Measurements from ENCODE around the gene GNE. TPM values are rescaled to one million over a fixed set of nuclear protein-coding genes. Genes with fewer than 3 reads are reported as not detected.
A peak's percentile ranks its signal among the peaks of the same experiment; 100 is the strongest.

GNE gene
- total and polyA plus RNA-seq, 9 of the 15 experiments (the other 6 are each of a cell fraction or from before 2014, with no cell fraction given): 5.1 to 18.6 (median 12.0) TPM

DNA sequence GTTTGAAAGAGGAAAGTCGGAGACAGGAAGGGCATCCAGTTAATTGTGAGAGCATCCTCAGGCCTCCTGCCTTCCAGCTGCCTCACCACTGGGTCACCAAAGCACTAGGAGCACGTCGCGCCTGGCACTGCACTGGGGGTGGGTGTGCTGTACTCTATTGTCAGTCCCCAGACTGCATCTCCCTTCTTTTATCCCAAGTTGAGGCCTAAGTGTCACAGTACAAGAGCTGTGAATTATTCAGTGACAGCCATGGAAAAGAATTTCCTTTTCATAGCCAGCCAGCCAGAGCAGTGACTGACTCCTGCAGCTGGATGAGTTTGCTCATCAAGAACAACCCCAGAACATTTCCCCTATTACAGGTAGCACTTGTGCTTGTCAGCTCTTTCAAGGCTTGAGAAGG is 51.2 kb downstream of the GNE start:
- in situ Hi-C loops (cut with MboI) (no loop called here), intact Hi-C loops (cut with micrococcal nuclease) (no loop called here)
- peak overlapping the region in 1 of 2 experiments; percentile 1; a peak in 2 of 4 replicates for H3K9ac ChIP-seq (ENCODE audit: insufficient read depth in 1 of 2, low read depth in 2 of 2, low read length in 2 of 2)
- ChIA-PET POLR2A (interaction anchor here (0.8 to 1.7 kb wide), 6 partner anchors 9 to 16 kb away, joined by 3 to 5 read pairs (median 4); partner anchors contain the start of gene CLTA), CTCF (ENCODE audit: low intra/inter-chr PET ratio) (no interaction called here)
- H3K4me2 ChIP-seq (ENCODE audit: insufficient read depth, low read length): no peak overlapping the region
- H3K27ac ChIP-seq (ENCODE audit: extremely low read depth, low read depth, low read length): peak overlapping the region; percentile 59; the same call in 2 of the 3 replicates
- ATAC-seq (no peak), DNase-seq (ENCODE audit: extremely low read depth in 1 of 4, low spot score in 3 of 4) (no peak), FAIRE-seq (no peak)
- TF ChIP-seq TBL1XR1 (IDR thresholded peaks at IDR 0.05; ENCODE audit: low read length in 2 of 2): no peak
- TF ChIP-seq IFI16 (CRISPR knock-in tag; IDR thresholded peaks at IDR 0.05): no peak
- no peak for TF ChIP-seq SPI1 (IDR thresholded peaks at IDR 0.05; ENCODE audit: borderline replicate concordance, low read depth, low read length)
- TF ChIP-seq PURB (CRISPR knock-in tag; IDR thresholded peaks at IDR 0.05; ENCODE audit: low read depth): no peak
- no peak for TF ChIP-seq RHOXF2B (CRISPR knock-in tag; conservative IDR thresholded peaks at IDR 0.05)
- no peak for TF ChIP-seq TAF1 (IDR thresholded peaks at IDR 0.05; ENCODE audit: control insufficient read depth, extremely low read depth, insufficient read depth, low read length, severe bottlenecking)
- no peak for TF ChIP-seq BRD4 (IDR thresholded peaks at IDR 0.05)
- TF ChIP-seq SMAD2 (IDR thresholded peaks at IDR 0.05; ENCODE audit: low read depth, low read length): no peak
- TF ChIP-seq, protein P1, sequence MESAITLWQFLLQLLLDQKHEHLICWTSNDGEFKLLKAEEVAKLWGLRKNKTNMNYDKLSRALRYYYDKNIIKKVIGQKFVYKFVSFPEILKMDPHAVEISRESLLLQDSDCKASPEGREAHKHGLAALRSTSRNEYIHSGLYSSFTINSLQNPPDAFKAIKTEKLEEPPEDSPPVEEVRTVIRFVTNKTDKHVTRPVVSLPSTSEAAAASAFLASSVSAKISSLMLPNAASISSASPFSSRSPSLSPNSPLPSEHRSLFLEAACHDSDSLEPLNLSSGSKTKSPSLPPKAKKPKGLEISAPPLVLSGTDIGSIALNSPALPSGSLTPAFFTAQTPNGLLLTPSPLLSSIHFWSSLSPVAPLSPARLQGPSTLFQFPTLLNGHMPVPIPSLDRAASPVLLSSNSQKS (CRISPR knock-in tag; IDR thresholded peaks at IDR 0.05): no peak
- TF ChIP-seq COPS2 (conservative IDR thresholded peaks at IDR 0.05): no peak
- TF ChIP-seq ZFP1 (CRISPR knock-in tag; IDR thresholded peaks at IDR 0.05): no peak
- TF ChIP-seq E2F3 (CRISPR knock-in tag; IDR thresholded peaks at IDR 0.05): no peak
- WGBS (ENCODE audit: insufficient coverage, low coverage, missing lambda C conversion rate): 92% methylated on average over 3 of the region's 4 CpGs
- H3K9me1 ChIP-seq (ENCODE audit: control insufficient read depth, insufficient read depth, low read length): no peaks in the 10 kb centered on the region
- H3K27me3 ChIP-seq (ENCODE audit: control insufficient read depth in 2 of 2, insufficient read depth in 2 of 2, low read length in 2 of 2): no peaks in the 10 kb centered on the region
- H3K79me2 ChIP-seq (ENCODE audit: control insufficient read depth, insufficient read depth, low read length): peaks cover 28% of the 10 kb centered on the region
- H2AFZ ChIP-seq (ENCODE audit: low read depth, low read length): no peak overlapping the region
- BruUV-seq (replicated peaks): no TSS peak
- no peaks in the 10 kb centered on the region for H3K9me3 ChIP-seq (replicated peaks; ENCODE audit: control insufficient read depth, insufficient read depth, low read depth, low read length)
- H3K4me1 ChIP-seq (replicated peaks in 1 of 2; ENCODE audit: control insufficient read depth in 2 of 2, insufficient read depth in 2 of 2, low read length in 2 of 2): peaks cover 0 to 15% of the 10 kb centered on the region in 2 experiments; a peak in 3 of 5 replicates
- peaks cover 92% of the 10 kb centered on the region for H3K36me3 ChIP-seq (ENCODE audit: control insufficient read depth, insufficient read depth, low read length)
- peaks cover 6% of the 10 kb centered on the region; the same call in 1 of the 2 replicates for H4K20me1 ChIP-seq (replicated peaks; ENCODE audit: control insufficient read depth, insufficient read depth, low read length)
- H3K4me3 ChIP-seq: no peak overlapping the region

Measured in K562 (cell line).